Myocyte (in vitro differentiated cells): ENCODE data around the gene KCNIP4. TPM values are rescaled to one million over a fixed set of nuclear protein-coding genes. Genes with fewer than 3 reads are reported as not detected.

Source experiments
- DNase-seq: peaks from one replicate; pipeline ENCODE4 v3.0.0-alpha.2; 2012; ENCODE audit warnings: low read depth
- total RNA-seq: library from RNA; depleted of rRNA; stranded (reverse); fragments of >200 nt; gene quantifications from 2 replicates; pipeline ENCODE4 v1.2.3, GENCODE V29; 2014

The KCNIP4 gene
- total RNA-seq, 1 donor from 2014 or later: not detected

DNA sequence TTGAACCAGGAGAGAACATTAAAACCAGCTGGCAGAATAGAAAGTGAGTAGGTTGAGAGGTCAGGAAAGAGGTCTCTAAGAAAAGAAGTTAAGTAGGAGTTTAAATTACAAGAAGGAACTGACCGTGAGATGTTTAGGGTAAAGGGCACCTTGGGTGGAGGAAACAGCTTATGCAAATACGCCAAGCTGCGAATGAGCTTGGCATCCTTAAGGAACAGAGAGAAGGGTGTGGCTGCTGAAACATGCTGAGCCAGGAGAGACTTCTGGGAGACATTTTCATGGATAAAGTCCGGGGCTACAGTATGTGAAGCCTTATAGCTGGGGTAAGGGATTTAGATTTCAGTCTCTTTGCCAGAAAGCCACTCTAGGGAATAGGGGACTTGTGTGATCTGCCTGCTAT, 249.1 kb downstream of the KCNIP4 start:
- DNase-seq: no peak

DNA sequence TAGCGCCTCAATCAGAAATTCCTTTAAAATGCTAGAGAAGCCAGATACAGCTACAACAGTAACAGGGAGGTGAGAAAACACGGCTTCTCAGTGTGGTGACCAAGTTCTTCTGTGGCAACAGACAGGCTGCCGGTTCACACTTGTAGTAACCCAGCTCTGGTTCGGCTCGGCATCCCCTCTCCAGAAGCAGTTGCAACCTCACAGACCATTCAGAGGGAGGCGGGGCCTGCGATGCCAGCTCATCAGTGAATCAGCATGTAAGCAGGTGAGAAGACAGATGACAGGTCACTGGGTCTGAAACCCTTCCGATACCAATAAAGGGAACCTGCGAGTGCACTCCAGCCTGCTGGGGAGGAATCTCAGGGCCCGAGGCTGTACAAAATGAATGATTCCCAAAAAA, 251.0 kb downstream of the KCNIP4 start:
- DNase-seq: peak; percentile 28

DNA sequence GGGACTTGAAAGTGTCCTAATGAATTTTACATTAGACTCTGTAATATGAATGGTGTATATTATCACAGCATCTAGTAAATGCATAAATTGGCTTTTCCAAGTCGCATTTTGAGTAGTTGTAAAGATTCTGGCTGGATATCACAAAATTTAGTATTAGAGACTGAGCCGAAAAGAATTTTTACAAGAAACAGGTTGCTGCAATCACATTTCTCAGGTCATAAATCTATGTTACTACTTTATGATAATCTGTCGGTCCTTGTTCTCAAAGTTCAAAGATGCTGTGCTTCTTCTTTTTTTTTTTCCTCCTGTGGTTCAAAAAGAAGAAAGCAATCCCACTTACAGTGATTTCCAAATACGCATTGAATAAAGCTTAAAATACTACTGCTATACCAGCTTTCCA, 253.4 kb downstream of the KCNIP4 start:
- no peak for DNase-seq

DNA sequence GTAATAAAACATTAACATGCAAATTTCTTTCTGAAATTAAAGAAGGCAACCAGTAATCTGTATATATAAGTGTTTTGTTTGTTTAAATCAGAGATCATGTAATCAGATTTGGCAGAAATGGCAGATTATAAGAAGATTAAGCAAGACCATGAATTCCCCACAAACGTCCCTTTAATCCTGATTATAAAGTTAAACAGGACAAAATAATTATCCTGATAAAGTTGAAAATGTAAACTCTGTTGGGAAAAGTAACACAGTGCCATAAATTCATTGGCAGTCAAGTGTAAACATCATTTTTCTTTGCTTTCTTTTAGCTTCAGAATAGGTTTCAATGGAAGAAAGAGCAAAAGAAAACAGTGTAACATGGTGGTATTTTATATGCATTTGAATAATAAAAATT, 256.3 kb downstream of the KCNIP4 start:
- DNase-seq: no peak

DNA sequence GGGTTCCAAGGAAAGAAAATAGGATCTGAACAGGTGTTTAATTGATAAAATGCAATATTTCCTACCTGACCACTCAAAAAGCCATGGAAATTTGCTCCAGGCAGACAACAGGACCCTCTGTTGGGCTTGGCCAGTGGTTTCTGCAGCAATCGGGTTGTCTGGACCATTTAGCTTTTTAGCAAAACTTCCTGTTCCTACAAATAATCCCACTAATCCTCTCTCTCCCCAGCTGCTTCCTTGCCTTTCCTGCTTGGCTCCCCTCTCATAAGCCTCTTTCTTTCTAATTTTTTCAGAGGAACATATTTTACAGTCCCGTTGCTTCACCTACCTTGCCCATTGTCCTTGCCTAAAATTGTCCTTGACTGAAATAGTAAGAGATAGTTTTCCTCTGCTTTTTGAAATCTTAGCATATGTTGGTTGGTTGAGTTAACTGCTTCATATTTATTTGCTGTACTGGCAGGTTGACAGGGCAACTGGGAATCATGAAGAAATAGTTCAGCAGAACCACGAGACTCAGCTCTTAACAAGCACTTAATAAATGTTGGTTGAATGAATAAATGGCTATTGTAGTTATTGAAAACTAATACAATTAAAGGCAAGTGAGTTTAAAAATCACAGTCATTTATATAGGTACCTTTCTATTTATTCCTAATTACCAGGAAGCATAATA, 259.8 kb downstream of the KCNIP4 start:
- DNase-seq: peak; percentile 3

DNA sequence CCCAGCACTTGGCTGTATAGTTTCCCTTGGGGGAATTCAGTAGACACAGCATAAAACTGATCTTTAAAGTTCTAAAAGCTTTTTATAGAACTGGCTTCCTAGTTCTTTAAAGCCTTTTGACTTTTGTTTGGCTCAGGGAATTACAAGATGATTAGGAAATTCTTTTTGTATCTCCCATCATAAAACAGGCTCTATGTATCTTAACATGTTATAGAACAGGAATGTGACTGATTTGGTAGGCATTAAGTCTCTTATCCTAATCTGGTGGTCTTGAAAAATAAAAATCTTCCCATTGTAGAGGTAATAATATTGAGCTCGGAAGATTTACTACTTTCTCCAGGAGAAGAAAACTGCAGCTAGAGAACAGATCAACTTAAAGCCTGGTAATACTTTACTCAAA, 262.7 kb downstream of the KCNIP4 start:
- DNase-seq: no peak

DNA sequence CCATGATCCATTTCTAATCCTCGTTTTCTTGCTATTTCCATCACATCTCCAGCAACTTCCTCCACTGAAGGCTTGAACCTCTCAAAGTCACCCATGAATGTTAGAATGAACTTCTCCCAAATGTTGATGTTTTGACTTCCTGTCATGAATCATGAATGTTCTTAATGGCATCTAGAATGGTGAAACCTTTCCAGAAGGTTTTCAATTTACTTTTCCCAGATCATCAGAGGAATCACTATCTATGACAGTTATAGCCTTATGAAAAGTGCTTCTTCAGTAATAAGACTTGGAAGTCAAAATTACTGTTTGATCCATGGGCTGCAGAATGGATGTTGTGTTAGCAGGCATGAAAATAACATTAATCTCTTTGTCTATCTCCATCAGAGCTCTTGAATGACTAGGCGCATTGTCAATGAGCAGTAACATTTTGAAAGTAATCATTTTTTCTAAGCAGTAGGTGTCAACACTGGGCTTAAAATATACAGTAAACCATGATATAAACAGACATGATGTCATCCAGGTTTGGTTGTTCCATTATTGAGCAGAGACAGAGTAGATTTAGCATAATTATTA, 268.2 kb downstream of the KCNIP4 start:
- no peak for DNase-seq

DNA sequence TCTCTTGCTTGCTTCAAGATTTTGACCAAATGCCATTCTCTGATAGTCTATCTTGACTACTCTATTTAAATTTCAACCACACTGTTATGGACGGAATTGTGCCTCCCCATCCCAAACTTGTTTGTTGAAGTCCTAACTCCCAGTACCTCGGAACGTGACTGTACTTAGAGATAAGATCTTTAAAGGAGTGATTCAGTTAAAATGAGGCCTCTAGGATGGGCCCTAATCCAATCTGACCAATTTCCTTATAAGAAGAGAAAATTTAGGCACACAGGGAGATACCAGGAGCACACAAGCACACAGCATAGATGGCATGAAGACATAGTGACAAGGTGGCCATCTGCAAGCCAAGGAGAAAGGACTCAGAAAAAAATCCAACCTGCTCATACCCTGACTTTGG, 269.9 kb downstream of the KCNIP4 start:
- DNase-seq: no peak

DNA sequence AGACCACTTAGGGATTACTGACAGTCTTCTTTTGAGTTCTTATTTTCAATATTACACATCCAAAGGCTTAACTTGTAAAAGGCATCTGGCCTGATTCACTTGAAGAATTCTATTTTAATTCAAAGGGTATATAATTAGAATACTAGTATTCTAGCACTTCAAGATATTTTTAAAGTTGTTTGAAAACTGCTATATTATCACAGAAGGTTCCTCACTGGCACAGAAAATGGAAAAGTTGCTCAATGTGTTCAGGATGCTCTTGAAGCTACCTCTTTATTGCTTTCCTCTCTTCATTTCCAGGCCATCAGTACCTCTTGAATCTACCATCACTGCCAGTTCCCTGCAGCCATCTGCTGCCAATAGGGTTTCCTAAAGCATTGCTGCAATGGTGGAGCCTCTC, 271.4 kb downstream of the KCNIP4 start:
- no peak for DNase-seq

DNA sequence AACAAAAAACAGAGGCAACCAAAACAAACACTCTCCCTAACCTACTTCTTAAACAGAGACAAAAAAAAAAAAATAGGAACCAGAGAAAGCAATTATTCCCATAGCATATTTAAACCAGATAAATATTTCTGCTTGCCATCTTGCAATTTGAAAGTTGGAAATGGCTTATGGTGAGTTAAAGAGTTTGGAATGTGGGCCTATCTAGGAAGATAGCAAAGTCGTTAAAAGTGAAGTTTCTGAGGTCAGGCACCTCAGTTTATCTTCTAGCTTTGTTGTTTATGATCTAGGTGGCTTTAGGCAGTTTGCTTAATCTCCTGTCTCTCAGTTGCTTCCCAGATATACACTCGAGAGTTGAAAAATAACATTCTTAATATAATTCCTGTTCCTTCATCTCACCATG, 284.2 kb downstream of the KCNIP4 start:
- no peak for DNase-seq

DNA sequence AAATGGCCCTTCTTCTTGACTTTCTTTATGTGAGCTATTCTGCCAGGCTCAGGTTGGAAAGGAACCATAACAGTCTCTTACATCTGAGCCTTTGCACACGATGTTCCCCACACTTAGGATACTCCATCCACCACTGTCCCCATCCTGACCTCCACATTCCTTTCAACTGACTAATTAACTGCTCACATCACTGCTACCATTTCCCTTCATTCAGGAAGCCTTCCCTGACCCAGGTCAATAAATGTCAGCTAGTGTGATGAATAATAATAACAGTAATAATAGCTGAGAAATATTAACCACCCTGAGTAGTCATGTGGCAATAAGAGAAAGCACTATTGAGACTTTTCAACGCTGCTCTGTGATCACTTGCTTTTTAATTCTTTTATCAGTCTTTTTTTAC, 291.7 kb downstream of the KCNIP4 start:
- peak; percentile 22 for DNase-seq

DNA sequence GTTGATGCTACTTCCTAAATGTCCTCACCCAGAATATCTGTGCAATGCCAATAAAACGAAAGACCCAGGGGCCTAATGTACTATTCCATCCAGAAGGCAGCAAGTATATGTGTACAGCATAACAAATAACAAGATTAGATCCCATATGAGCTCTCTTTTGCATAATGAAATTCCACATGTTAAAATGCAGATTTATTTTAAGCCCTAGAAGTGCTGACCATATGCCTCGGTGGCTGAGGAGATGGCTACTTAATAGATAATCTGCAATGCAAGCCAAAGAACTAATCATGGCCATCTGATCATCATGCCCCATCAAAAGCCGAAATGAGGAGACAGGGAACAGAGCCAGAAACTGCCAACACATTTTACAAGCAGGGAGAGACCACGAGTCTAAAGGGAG, 293.5 kb downstream of the KCNIP4 start:
- no peak for DNase-seq

DNA sequence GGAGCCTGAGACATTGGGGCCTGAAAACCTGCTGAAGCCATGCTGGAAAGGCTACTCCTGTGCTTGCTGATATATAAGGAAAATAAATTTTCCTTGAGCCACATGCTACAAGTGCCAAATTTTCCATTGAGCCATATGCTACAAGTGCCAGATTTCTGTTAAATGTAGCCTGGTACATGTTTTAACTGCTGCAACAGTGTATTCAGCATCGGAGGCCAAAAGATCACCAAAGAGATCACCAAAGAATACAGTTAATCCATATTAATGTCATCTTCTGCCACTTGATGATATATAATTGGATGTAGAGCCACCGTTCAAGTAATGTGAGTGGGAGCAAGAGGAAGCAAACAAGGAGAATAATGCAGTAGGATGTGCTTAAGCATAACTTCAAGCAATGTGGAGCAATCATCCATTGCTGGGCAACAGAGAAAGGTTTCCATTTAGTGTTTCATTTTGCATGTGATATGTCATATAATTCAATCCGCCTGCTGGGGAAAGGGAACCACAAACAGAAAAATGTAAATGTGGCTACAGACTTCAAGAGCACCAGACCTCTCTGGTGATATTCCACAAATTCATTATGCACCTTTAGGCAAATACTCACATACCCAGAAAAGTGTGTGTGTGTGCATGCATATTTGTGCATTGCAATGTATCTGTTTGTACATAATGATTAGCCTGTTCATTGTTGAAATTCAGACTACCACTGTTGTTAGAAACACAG, 295.9 kb downstream of the KCNIP4 start:
- DNase-seq: no peak

DNA sequence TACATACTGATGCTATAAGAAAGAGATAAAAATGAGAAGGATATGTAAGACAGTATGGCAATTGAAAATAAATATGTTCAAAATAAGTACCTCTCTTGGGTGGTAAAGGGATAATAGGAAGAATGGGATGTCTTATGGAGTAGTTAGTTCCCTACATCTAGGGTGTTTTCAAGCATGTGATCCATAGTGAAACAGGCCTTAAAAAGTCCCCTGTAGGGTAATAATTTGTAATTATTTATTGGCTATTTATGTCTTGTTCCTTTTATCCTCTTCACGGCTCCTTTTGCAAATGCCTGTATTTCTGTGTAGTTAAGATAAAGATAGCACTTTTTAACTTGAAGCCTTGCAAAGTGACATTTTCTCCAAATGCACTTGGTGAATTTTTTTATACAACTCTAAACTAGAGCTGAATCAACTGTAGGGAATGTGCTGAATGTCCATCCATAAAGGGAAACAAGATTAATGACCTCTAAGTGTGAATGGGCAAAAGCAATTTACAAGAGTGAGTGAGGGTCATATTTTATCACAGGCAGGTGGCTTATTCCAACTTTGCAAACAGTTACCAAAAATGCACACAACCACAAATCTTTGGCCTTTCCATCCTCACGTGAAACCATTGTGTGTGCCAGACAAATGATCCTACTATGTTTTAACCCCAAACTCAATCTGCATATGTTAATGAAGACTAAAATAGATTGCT, 299.0 kb downstream of the KCNIP4 start:
- no peak for DNase-seq

DNA sequence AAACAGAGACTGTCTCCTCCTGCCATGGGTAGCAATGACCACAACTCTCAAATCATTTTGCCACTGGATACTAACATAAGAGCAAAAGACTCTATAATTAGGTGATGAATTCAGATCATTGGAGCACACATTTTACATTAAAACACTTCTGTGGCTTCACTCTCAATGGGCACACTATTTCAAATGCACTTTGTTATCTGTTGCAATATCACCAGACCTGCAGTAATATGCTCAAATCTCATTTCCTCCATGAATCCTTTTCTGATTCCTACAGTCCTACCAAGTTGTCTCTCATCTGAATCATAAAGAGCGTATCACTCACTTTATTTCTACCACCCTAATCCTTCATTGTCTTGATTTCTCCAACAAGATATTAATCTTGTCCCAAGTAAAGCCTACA, 302.8 kb downstream of the KCNIP4 start:
- DNase-seq: no peak

DNA sequence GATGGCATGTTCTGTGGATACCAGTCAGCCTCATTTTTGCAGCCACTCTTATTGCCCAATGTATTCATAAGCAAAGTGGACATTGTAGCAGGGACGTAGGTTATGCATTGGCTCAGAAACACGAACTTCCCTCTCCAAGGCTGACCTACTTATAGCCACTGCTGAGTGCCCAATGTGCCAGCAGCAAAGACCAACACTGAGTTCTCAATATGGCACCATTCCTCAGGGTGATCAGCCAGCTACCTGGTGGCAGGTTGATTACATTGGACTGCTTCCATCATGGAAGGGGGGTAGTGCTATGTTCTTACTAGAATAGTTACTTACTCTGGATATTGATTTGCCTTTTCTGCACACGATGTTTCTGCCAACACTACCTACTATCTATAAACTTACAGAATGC, 306.9 kb downstream of the KCNIP4 start:
- DNase-seq: no peak

DNA sequence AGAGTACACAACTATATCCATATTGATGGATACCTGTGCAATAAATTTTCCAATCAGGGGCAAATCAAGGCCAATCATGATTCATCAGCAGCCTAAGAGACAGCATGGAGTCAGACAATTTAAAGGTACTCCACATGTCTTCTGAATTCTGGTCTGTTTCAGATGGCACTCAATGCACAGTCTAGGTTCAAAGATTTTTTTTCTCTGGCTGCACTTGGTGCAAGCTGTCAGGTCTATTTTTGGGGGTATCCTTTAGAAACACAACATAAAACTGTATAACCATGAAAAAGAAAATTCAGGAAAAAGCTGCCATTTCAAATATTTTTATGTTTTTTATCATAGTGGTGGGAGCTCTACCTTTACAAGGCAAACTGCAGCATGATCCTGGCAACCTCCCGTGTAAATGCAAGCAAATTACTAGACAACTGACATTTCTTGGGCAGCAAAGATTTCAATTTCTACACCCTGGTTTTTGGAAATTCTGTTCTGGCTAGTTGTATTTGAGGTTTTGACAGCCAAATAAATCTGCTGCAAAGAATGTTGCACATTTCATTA, 310.3 kb downstream of the KCNIP4 start:
- DNase-seq: no peak

DNA sequence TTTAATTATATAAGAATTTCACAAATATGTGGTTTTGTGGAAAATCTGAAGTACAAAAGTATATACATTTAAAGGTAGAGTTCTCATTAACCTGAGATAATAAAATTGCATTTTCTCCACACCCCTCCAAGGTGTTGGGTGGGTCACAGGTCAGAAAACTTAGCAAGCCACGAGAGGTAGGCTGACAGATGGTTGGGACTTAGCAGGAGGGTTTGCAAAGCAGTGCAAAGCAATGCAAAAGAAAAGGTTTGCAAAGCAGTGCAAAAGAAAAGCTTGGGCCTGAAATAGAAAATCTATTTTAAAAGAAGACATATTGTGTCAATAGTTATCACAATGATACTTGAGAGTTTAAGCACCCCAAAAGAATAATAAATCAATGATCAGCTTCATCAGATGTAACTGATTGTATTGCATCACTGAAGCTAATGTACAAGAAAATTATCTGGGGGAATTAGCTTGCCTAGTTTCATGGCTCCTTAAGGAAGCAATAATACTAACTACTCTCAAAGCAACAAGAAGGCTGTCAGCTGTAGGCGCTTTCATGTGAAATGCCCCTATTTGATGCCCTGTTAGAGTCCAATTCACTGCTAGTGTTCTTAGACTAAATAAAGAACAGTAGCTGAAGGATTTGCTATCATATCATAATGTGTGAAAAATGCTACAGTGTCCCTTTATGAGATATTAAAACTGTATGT, 319.5 kb downstream of the KCNIP4 start:
- no peak for DNase-seq

DNA sequence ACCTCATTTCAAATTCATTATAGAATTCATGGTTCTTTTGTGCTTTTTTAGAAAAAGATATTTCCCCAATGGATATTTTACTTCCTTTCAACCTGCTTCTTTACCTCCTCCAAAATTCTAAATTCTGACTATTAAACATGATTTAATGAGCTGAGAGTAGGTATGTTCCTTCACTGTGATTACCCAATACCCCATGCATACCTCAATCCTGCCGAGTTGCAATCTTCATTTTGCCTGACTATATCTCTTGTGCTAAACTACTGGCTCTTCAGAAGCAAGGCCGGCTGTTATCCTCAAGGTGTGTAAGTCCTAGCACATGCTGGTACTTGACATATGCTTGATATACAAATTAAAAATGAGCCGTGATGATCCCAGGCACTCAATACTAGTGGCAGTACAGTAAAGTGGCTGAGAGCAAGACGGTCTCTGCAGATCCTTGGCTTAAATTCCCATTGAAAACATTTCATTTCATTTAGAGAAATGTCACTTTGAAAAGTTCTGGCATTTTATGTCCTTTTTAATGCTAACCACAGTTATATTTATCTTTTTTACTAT, 320.4 kb downstream of the KCNIP4 start:
- DNase-seq: no peak

DNA sequence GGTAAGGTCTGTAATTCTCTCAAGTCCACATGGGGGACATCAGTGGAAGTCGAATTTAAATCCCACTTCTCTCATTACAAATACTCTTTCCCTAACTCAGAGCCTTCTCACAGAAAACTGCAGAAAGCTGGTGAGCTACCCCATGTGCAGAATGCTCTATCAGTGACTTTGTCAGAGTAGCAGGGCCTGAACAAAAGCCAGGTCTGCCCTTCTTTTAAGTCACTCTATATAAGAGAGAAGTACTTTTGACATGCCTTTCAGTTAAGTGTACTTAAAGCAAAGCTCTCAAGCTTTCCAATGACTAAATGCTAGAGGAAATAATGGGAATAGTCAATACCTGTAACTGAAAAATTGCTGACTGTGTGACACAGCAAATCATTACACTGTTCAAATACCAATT, 323.1 kb downstream of the KCNIP4 start:
- DNase-seq: no peak

DNA sequence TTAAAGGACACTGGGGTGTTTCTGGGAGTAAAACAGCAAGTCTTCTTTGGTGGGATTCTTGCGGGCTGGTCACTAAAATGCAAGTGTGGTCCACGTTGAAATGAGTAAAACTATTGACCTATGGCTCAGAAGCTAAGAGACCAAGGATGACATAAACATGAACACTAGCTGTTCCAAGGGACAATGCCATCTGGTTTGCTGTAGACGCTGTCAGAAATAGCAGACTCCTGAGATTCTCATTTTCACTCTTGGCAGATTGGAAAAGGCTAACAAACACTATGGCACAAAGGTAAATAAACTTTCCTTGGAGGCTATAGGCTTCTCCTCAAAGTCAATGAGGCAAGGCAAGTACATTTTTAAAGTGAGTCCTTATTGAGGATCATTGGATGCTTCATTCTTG, 343.6 kb downstream of the KCNIP4 start:
- DNase-seq: no peak
